ENCODE measurements around the gene RPL27.

DNA sequence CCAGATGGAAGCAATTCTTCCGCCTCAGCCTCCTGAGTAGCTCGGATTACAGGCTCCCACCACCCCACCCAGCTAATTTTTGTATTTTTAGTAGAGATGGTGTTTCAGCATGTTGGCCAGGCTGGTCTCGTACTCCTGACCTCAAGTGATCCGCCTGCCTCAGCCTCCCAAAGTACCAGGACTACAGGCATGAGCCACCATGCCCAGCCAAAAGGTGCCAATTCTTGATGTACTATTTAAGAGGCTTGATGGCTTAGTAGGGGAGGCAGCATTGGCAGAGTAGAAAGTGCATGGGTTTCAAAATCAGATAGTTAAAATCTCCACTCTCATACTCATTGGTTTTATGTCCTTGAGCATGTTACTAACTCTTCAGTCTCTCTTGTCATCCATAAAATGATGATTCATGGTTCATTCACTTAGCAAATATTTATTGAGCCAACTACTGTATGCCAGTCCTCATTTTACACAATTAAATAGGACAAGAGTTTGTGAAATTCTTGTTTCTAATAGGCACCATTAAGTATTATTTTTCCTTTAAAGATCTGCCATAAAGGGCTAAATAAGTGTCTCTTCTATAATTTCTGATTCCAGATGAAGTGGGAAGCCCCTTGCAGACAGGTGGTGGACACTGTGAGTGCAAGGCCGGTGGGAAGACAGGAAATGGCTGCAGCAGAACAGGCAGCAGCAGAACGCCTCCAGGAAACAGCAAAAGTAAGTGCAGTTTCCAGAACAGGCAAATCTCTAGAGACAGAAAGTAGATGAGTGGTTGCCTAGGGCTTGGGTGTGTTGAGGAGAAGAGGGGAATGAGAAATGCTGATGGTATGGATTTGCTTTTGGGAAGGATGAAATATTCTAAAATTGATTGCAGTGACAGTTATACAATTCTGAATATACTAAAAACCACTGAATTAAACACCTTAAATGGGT is 8.2 kb upstream of the RPL27 start:
- TF ChIP-seq, protein P1, sequence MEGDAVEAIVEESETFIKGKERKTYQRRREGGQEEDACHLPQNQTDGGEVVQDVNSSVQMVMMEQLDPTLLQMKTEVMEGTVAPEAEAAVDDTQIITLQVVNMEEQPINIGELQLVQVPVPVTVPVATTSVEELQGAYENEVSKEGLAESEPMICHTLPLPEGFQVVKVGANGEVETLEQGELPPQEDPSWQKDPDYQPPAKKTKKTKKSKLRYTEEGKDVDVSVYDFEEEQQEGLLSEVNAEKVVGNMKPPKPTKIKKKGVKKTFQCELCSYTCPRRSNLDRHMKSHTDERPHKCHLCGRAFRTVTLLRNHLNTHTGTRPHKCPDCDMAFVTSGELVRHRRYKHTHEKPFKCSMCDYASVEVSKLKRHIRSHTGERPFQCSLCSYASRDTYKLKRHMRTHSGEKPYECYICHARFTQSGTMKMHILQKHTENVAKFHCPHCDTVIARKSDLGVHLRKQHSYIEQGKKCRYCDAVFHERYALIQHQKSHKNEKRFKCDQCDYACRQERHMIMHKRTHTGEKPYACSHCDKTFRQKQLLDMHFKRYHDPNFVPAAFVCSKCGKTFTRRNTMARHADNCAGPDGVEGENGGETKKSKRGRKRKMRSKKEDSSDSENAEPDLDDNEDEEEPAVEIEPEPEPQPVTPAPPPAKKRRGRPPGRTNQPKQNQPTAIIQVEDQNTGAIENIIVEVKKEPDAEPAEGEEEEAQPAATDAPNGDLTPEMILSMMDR (conservative IDR thresholded peaks at IDR 0.05 in 1 of 2, IDR thresholded peaks at IDR 0.05 in 1 of 2; ENCODE audit: low read depth in 1 of 2, low read length in 2 of 2), result no peak
- no peak for TF ChIP-seq EZH2 (IDR thresholded peaks at IDR 0.05; ENCODE audit: low read length, missing control alignments)
